ENCODE measurements around the gene PDIA5.

Gene PDIA5

DNA sequence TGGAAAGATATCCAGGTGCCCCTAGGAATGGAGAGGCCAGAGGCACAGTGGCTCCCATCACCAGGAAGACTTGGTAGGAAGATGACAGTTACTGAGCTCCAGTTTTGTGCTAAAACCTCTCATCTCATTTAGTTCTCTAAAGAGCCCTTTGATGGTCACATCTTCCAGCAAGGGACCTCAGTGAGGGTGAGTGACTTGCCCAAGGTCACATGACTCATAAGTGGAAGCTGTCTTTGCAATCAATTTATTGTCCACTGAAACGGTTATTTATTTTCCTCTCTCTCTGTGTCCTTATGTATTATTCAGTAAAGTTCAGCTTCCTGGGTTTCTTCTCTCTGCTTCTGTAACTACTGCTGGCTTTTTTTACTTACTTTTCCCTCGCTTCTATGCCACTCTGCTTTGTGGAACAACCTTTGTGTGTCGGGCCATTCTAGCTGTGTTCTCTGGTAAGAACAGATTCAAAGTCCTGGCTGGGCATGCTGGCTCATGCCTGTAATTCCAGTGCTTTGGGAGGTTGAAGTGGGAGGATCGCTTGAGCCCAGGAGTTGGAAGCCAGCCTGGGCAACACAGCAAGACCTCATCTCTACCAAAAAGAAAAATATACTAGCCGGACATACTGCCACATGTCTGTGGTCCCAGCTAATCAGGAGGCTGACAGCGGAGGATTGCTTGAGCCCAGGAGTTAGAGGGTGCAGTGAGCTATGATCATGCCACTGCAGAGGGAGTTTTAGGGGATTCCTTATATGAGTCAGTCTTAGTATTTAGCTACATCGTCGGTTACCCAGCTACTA, 55.9 kb downstream of the PDIA5 start:
- no peak for DNase-seq

DNA sequence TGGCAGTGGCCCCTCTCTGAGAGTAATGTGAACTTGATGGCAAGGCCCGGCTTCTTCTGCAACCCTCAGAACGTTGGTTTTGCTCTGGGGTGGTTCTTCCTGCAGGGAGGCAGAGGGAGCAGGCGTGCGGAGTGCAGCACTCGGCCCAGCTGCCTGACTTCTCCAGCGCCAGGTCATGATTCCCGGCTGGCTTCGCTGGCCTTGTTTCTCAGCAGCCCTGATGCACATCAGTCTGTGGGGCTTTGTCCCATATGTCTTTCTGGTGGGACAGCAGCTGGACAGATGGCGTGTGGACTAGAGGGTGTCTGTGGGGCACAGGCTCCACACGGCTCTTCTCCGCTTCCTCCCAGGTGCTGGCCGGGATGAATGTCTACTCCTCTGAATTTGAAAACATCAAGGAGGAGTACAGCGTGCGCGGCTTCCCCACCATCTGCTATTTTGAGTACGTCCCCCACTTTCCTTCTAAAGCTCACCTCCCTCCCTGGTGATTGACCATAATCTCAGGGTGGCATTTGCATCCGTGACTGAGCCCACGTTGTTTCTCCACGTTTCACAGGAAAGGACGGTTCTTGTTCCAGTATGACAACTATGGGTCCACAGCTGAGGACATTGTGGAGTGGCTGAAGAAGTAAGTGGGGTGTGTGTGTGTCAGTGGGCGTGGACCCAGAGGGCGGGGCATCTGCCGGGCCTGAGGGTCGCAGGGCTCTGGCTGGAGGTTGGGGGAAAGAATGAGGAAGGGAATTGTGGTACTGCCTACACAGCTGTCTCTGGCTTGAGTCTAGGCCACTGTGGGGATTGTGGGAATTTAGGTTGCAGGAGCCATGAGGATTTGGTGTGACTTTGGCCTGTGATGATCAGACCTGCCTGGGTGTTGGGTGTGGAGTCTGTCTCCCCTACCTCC, 57.1 kb downstream of the PDIA5 start:
- DNase-seq: no peak

DNA sequence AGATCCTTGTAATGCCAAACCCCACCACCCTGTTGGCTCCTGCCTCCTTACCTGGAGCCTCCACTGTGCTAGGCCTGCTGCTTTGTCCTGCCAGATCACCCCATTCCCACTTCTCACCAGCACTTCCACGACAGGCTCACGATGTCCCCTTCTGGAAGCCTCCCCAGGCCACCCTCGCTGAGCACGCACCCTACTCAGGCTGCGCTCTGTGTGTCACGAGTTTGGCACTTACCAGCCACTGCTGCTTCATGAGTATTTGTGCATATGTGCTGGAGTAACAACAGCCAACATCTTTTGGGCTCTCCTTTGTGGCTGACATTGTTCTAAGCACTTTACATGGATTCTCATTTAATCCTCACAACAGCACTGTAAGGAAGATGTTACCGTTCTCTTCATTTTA, 58.1 kb downstream of the PDIA5 start:
- DNase-seq: no peak

DNA sequence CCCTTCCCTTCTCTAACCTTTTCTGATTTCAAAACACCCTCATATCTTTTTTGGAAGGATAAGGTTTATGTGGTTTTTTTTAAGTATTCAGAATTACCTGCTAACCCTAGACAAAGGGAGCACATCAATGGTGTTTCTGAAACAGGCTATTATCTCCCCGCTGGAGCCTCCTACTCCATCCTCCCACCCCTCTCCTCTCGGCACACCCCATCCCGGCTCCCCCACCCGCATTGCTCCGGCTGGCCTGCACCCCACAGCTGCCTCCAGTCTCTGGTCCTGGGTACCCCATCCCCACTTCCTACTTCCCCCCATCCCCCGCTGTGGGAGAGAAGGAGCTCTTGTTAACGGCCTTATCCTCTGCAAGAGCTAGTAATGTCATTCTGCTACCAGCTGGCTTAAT, 59.2 kb downstream of the PDIA5 start:
- DNase-seq: no peak

DNA sequence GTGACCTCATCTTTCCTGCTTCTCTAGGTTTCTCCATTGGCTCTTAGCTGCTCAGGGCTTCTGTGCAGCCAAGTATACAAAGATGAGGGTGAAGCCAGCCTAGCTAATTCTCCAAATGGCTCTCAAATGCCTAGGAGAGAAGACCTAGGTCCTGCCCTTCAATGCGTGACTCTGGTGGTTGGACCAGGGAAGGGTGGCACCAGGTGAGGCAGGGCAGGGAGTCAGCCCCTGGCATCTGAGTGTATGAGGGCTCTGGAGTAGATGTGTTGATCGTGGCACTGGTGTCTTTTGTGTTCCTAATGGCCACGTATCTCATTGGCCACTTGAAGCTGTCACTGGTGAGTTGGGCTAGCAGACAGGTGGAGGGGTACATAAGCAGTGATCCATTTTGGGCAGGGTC, 59.8 kb downstream of the PDIA5 start:
- no peak for DNase-seq

DNA sequence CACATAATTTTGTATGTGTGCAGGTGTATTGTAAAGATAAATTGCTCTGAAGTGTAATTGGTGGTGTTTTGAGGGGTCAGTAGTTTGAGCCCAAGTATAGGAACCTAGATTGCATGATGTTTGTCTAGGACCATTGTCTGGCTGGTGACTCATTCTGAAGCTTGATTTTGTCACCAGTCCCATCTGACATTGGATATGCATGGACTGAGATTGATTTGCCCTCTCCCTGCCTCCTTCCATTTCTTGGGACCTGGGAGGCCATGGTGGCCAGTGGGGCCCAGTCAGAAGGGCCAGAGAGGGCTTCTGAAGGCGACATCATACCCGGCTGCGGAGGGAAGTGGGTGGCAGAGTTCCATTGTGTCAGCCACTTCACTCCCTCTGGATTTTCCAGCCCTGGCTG, 62.3 kb downstream of the PDIA5 start:
- no peak for DNase-seq

DNA sequence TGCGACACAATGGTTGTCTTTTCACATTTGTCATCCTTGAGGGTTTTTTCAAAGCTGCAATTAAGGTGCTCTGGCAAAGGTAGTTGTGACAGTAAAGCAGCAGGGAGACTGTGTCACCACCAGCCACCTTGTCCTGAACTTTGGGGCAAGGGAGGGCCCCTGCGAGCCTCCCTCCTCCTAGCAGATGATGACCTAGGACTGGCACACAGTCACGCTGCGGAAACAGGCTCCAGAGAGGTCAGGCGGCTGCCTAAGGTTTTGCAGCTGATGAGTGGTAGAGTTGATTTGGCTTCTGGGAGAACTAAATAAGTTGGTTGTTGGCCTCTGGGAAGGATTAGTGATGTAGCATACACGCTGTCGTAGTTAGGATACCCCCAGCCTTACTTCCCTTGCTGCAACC, 62.7 kb downstream of the PDIA5 start:
- DNase-seq: no peak

DNA sequence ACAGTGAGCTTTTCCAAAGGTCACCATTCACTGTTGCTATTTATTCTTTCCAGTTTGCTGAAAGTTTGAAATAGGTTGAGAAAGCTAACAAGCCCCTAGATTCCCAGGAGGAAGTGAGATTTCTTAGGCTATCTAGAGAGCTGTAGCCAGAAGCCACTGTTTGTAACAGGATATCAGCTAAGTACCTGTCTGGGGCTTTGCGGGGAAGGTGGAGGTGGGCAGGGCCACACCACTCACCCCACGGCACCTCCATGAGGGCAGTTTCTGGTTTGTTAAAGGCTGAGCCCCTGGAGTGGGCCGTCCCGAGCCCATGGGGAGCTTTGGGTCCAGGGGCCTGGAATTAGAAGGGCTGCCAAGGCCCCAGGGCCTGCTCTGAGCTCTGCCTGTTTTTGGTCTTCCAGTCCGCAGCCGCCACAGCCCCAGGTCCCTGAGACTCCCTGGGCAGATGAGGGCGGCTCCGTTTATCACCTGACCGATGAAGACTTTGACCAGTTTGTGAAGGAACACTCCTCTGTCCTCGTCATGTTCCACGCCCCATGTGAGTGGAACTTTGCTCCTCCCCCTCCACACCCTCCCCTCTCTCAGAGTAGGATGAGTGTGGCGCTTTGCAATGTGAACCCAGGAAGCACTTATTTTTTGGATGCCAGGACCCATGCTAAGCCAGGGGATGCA, 63.4 kb downstream of the PDIA5 start:
- no peak for DNase-seq

DNA sequence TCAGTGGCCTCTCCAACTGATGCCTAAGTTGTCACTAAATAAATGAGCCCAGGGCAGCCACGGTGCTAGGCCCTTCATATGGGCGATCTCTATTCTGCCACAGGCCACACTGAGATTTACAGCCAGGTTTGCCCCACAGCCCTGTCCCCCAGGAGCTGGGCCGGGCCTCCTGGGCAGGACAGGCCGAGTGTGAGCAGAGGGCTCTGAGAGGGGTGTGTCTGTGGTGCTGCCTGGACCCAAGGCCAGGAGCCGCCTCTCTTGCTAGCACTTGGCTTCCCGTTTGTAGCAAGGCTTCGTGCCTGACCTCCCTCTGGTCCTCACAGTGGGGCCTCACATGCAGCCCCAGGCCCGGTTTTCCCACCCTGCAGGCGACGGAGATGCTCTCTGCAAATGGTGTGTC, 67.8 kb downstream of the PDIA5 start:
- no peak for DNase-seq

DNA sequence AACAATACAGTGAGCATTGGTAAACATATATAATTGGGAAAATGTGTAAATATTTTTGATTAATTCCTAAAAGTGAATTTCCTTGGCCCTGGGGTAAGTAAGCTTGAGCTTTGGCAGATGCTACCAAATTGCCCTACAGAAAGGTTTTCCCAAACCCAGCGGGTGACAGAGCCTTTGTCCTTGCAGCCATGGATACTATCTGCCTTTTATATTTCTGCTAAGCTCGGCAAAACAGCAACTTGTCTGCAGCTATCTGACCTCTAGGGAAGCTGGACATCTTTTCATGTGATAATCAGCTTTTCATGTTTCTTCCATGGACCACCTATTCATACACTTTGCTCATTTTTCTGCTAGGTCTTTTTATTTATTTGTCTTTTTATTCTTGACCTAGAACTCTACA, 70.2 kb downstream of the PDIA5 start:
- no peak for DNase-seq

DNA sequence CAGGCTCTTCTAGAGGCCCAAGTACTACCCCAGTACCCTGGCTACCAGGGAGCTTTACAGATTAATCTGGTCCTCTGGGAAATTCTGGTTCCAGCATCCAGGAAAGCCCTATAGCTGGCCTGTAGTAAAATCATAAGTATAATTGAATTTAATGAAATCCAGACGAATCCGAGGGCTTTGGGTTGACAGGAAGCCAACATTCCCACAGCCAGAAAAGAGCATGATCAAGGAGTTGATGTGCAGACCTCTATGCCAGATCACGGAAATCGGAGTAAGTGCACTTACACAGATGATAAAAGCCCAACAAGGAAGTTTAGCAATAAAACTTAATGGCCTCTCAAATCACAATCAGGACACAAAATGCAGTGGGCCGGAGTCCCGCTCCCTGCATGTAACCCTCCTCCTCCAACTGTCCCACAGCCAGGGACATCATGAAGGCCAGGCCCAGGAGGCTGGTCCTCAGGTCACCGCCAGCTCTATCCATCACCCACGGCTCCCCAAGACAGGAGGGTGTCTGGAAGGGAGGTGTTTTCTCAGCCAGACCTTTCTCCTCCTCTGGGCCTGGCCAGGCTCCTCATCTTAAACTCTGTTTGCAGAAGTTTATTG, 72.1 kb downstream of the PDIA5 start:
- no peak for DNase-seq

DNA sequence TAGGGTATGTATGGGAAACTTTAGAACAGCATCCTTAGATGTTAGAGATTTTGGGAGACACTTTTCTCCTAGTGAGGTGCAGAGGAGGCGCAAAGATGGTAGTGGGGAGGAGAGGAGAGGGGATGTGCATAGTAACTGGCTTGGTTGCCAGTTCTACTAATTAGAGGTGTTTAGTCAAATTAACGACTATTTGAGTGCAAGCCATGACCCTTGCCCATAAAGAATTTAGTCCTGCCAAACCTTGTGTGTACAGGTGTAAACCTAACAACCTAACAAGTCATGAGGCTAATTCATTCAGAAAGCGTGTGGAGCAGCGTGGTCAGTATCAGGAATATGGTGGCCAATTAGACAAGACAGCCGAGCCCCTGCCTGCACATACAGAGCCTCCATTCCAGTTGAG, 72.7 kb downstream of the PDIA5 start:
- no peak for DNase-seq

DNA sequence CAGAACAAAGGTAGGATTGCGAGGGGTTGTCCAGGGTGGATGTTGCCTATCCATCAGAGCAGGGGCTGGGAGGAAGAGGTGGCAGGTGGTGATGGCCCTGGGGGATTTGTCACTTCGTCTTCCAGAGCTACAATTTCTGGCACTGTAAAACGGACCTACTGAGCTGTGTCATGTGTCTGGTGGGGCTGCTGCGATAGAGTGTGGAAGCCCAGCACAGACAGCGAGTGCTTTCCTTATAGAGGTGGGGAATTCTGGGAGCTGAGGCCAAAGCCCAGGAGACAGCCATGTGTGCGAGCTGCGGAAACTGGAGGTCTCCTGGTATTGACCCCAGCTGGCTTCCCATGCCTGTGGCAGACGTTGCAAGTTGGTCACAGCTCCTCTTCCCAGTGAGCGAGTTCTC, 73.7 kb downstream of the PDIA5 start:
- DNase-seq: no peak

DNA sequence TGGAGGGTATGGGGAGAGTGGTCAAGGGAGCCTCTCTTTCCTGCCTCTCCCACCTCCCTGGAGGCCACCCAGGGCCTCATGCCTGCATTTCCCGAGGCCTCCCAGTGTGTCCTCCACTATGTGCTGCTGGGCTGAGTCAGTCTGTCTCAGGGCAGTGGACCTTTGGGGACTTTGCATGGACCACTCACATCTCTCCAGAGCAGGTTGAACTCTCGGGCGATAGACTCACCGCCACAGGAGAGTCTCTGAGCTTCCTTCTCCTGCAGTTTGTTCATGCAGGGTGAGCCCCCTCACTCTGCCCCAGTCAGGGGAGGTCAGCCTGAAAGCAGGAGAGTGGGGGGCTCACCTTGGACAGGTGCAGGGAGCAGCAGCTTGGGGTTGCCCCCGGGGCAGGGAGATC, 74.5 kb downstream of the PDIA5 start:
- no peak for DNase-seq

DNA sequence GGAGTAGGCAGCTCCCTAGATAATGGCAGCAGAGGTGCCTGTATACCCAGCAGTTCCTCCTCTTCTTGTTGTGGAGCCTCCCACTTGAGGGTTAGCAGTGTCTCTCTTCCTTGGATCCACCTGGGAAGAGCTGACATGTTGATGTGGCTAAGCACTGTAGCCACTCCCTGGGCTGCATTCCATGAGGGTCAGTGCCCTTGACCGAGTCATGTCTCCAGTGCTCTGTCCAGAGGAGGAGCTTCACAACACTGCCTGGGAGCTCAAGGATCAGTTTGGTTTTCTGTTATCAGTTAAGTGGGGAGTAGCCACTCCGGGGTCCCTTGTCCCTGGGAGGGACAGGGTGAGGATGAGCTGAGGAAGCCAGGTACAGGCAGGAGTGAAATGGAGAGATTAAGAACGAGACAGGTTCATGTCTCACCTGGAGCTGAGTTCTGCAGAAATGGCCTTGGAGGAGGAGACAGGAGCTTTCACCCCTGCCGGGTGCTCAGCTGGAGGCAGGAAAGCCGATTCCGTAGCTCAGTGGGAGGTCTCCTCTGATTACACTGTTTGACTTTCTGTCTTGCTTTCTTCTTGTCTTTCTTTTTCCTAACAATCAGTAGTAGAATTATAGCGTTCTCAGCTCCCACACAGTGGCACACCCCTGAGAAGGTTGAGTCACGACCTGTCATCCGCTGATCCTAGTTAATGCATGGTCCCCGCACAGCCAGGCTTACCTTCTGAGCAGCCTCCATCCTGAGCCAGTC, 77.0 kb downstream of the PDIA5 start:
- DNase-seq: no peak

DNA sequence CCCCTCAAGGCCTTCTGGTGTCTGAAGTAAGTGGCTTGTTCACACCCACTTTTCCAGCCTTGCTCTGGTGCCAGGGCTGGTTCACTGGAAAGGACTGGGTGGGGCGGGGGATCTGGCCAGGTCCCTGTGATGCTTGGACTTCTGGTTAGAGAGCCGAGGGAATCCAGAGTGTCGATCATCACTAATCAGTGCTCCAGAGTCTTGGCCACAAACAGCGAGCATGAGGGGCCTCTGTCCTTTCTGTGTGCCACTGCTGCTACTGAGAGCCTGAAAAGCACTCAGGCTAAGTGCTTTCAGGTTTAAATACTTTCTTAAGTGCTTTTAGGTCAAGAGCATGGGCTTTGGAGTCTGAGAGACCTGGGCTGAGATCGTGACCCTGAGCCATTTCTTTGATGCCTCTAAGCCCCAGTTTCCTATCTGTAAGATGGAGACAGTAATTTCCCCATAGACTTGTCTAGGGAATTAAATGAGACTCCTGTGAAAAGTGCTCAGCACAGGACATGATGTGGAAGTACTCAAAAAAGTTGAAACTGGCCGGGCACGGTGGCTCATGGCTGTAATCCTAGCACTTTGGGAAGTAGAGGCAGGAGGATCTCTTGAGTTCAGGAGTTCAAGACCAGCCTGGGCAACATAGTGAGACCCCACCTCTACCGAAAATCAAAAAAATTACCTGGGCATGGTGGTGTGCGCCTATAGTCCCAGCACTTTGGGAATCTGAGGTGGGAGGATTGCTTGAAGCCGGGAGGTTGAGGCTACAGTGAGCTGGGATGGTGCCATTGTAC, 81.1 kb downstream of the PDIA5 start:
- DNase-seq: no peak

DNA sequence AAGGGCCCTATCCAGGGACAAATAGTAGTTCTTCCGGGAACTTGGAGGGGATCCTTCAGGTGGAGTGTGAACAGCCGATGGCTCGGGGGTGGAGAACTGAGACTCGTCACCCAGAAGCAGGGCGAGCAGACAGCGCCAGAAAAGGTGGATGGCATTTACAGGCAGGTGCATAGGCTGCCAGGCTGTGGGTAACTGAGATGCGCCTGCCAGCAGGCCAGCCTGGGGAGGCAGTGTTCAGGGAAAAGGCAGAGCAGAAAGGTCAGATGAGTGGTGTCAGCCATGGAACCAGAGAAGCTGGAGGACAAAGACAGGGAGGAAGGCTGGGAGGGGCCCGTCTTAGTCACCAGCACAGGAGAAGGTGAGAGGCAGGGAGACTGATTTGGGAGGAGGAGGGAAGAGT, 81.9 kb downstream of the PDIA5 start:
- DNase-seq: no peak

DNA sequence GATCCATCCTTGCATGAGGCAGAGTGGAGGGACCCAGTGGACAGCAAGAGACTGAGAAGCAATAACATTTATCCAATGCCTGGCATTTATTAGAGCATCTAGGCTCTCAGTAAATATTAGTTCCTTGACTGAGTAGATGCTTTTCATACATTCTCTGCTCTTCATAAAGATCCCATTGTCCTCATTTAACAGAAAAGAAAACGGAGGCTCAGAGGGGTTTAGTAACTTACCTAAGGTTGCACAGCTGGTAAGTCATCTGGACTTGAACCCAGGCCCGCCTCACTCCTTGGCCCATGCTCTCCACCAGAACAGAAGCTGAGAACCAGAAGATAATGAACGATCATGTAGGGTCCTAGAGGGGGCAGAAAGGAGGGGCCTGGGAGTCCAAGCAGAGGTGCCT, 82.7 kb downstream of the PDIA5 start:
- DNase-seq: no peak

DNA sequence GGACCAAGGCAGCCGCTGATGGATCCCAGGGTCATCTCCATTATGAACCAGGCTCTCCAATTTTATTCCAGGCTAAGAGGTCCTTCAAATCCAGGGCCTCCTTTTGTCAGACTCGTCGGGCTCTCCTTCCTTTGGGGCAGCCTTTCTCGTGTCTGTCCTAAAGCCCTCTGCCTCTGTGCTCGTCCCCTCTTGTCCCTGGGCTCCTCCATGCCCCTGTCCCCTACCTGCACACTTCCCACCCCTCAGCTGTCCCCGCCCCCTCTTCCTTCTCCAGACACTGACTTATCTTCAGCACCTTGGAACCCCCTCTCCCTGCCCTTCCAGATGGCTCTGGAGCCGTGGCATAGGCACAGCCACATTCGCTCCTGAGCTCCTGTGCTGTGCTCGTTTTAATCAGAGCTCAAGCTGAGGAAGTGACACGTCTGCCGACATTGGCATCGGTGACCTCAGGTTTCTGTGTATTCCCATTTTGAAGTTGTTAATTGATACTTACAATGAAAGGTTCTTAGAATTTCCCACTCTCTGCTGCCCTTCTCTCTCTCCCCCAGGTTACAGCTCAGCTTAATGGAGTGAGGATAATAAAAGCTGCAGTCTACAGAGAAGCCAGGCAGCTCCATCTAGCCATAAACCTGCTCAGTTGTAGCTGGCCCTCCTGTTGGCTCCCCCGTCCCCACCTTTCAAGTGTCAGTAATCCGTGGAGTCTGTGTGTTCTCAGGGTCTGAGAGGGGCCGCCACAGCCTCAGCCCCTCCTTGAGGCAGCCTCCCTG, 83.8 kb downstream of the PDIA5 start:
- DNase-seq: peak; percentile 12

DNA sequence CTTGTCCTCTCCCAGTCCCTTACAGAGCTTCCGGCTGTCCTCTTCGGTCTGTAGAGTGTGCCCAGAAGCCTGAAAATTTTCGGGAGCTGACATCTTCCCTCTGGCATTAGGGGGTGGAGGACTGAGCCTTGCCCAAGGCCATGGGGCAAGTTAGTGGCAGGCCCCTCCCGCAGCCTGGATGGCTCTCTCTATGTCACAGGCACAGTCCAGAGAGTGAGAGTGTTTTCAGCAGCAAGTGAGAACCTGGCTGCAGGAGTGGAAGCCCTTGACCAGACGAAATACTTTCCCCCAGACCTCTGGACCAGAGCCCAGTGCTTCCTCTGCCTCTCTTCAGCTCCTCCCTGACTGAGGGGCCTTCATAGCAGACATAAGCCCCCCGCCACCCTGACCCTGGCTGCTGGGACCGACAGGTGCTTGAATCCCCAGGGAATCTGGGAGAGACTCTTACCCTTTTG, 84.5 kb downstream of the PDIA5 start:
- DNase-seq: peak; percentile 36
